H1 (cell line): Measurements from ENCODE around the gene OTUD6A. TPM values are rescaled to one million over a fixed set of nuclear protein-coding genes. Genes with fewer than 3 reads are reported as not detected.

Source experiments
- CBX8 ChIP-seq: fragments of 300-800, 300-1000 bp; sonication (generic); IDR thresholded peaks from 2 replicates; pipeline ENCODE4 v1.7.1; 2016; ENCODE audit warnings: low read depth, low read length, borderline replicate concordance
- CHD1 ChIP-seq: IDR thresholded peaks from 2 replicates; pipeline ENCODE4 v1.6.1; 2012; ENCODE audit warnings: low read depth, low read length, improper control_type of control experiment
- CREB1 ChIP-seq: IDR thresholded peaks from 2 replicates; pipeline ENCODE4 v1.6.1; 2012; ENCODE audit warnings: inconsistent platforms
- E2F6 ChIP-seq: IDR thresholded peaks from 2 replicates; pipeline ENCODE4 v1.6.1; 2012; ENCODE audit warnings: inconsistent platforms
- HDAC6 ChIP-seq: IDR thresholded peaks from one replicate; pipeline ENCODE4 v1.7.1; 2012; ENCODE audit warnings: low read depth, mild to moderate bottlenecking, inconsistent platforms, low read length, moderate library complexity
- MAFK ChIP-seq: IDR thresholded peaks from 2 replicates; pipeline ENCODE4 v1.6.1; 2012; ENCODE audit warnings: low read depth, mild to moderate bottlenecking, improper control_type of control experiment, low read length
- POLR2AphosphoS5 ChIP-seq: IDR thresholded peaks from 2 replicates; pipeline ENCODE4 v1.6.1; 2011; ENCODE audit warnings: low read depth, low read length
- RFX5 ChIP-seq: IDR thresholded peaks from 2 replicates; pipeline ENCODE4 v1.6.1; 2011; ENCODE audit warnings: low read depth, low read length, improper control_type of control experiment, borderline replicate concordance
- SP1 ChIP-seq: IDR thresholded peaks from 2 replicates; pipeline ENCODE4 v1.6.1; 2011; ENCODE audit warnings: low read depth, low read length
- polyA plus RNA-seq, 7 experiments: library from polyadenylated mRNA; depleted of rRNA in 3 of 7; stranded (reverse) in 5 of 7; unstranded in 2 of 7; fragments of >200 nt in 5 of 7; fragments of 200-250 nt in 2 of 7; gene quantifications; 1 replicate in 5 of 7; 2 replicates in 1 of 7; 4 replicates in 1 of 7; pipeline versions ENCODE4 v1.2.1 to v1.2.3, GENCODE V29; 2011 to 2013; ENCODE audit warnings: missing spikeins in 2 of 7, mixed read lengths in 2 of 7
- total RNA-seq: library from RNA; stranded (reverse); fragmentation: NEBNext Ultra II Directional; extraction: Animal tissue kit (Norgen Biotek cat#: 25700); gene quantifications from 2 replicates; pipeline ENCODE4 v1.2.1, GENCODE V29; 2021

The OTUD6A gene
- total and polyA plus RNA-seq, 2 of the 8 experiments (the other 6 are each of a cell fraction or from before 2014, with no cell fraction given), result 0.09 to 0.17 TPM

- TF ChIP-seq E2F6 (no peak), POLR2AphosphoS5 (no peak), SP1 (no peak), RFX5 (no peak), CHD1 (no peak), CREB1 (no peak), HDAC6 (no peak), MAFK (no peak), CBX8 (no peak)
Measured at GRCh38 chrX:70034646-70035045, 27.6 kb upstream of the OTUD6A start (continued).
